ENCODE data around the gene HSF2. TPM values are rescaled to one million over a fixed set of nuclear protein-coding genes. Genes with fewer than 3 reads are reported as not detected.

HSF2 gene
- total and polyA plus RNA-seq, 2 donors (not counting 1 experiment from before 2014, with no cell fraction given), result 10.6 to 10.8 TPM

DNA sequence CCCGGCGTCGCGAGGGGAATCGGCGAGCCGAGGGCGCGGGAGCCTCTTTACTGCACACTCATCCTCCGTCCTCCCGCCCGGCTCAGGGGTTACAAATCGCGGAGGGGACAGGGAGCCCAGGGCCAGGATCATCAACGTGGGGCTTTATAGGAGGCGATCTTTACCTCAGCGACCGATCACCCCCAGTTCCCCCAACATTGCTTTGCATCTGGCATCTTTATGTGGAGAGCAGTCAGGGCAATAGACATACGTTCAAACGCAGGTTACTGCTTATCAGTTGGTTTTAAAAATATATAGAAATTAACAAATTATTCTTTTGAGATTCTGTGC lies 634 bp downstream of the HSF2 start:
- H3K27me3 Mint-ChIP-seq, result no peaks in the 10 kb centered on the region
- H3K27me3 ChIP-seq (replicated peaks in 1 of 4; ENCODE audit: control extremely low read depth in 1 of 4, control insufficient read depth in 3 of 4, insufficient read depth in 4 of 4, low read length in 3 of 4), result no peaks in the 10 kb centered on the region
- POLR2A ChIA-PET, result interaction anchor here (1.1 to 1.4 kb wide), 2 partner anchors 71 to 72 kb away, joined by 3 to 4 read pairs; partner anchors contain the start of gene SERINC1
- peak overlapping the region; percentile 80 to 98 (median 94) for H3K4me3 ChIP-seq (ENCODE audit: control extremely low read depth in 1 of 5, extremely low read depth in 1 of 5, insufficient read depth in 1 of 5, low read depth in 2 of 5, low read length in 4 of 5)
- no peak for ATAC-seq (ENCODE audit: low read depth)
- H3K4me1 ChIP-seq (ENCODE audit: control insufficient read depth in 2 of 2, insufficient read depth in 2 of 2, low read length in 2 of 2), result peaks cover 12 to 13% of the 10 kb centered on the region in 2 donors
- TF ChIP-seq, protein P1, sequence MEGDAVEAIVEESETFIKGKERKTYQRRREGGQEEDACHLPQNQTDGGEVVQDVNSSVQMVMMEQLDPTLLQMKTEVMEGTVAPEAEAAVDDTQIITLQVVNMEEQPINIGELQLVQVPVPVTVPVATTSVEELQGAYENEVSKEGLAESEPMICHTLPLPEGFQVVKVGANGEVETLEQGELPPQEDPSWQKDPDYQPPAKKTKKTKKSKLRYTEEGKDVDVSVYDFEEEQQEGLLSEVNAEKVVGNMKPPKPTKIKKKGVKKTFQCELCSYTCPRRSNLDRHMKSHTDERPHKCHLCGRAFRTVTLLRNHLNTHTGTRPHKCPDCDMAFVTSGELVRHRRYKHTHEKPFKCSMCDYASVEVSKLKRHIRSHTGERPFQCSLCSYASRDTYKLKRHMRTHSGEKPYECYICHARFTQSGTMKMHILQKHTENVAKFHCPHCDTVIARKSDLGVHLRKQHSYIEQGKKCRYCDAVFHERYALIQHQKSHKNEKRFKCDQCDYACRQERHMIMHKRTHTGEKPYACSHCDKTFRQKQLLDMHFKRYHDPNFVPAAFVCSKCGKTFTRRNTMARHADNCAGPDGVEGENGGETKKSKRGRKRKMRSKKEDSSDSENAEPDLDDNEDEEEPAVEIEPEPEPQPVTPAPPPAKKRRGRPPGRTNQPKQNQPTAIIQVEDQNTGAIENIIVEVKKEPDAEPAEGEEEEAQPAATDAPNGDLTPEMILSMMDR (IDR thresholded peaks at IDR 0.05), result no peak
- no peak for TF ChIP-seq EZH2 (IDR thresholded peaks at IDR 0.05; ENCODE audit: borderline replicate concordance, insufficient read depth, low read depth, low read length, poor library complexity, severe bottlenecking)
- H3K4me1 Mint-ChIP-seq, result peaks cover 22% of the 10 kb centered on the region
- CTCF ChIA-PET, result interaction anchor here (1.4 kb wide), 1 partner anchor 131 kb away, joined by 5 read pairs; no protein-coding TSS in a partner anchor
- H3K36me3 ChIP-seq (replicated peaks in 1 of 2; ENCODE audit: control extremely low read depth in 1 of 2, control insufficient read depth in 1 of 2, extremely low read depth in 1 of 2, insufficient read depth in 2 of 2, low read length in 1 of 2), result no peaks in the 10 kb centered on the region
- no peaks in the 10 kb centered on the region for H4K20me1 ChIP-seq (ENCODE audit: control insufficient read depth, insufficient read depth, low read length, poor library complexity, severe bottlenecking)
- peak overlapping the region; percentile 88 for H3K9ac ChIP-seq (ENCODE audit: low read length)
- H3K9me3 ChIP-seq (ENCODE audit: control extremely low read depth in 1 of 3, control insufficient read depth in 2 of 3, insufficient read depth in 1 of 3, low read length in 2 of 3), result no peaks in the 10 kb centered on the region
- intact Hi-C loops (cut with micrococcal nuclease), result no loop called here
- H3K27ac Mint-ChIP-seq, result peak overlapping the region; percentile 88
- H2AFZ ChIP-seq (ENCODE audit: insufficient read depth, low read depth, low read length, poor library complexity, severe bottlenecking), result peak overlapping the region; percentile 99
- H3K4me2 ChIP-seq (replicated peaks; ENCODE audit: low read depth, low read length, poor library complexity, severe bottlenecking), result peak overlapping the region; percentile 90
- WGBS (ENCODE audit: insufficient coverage), result 0% methylated on average over 14 of the region's 20 CpGs
- DNase-seq, result no peak
- no peaks in the 10 kb centered on the region for H3K9me3 Mint-ChIP-seq (ENCODE audit: insufficient read depth)
- peaks cover 45% of the 10 kb centered on the region for H3K79me2 ChIP-seq (ENCODE audit: control insufficient read depth, insufficient read depth, low read length)
- peak overlapping the region in 1 of 2 donors; percentile 80 for H3K27ac ChIP-seq (ENCODE audit: low read length in 2 of 2)
- peak overlapping the region; percentile 97 for H3K4me3 Mint-ChIP-seq

- H3K9me3 Mint-ChIP-seq (ENCODE audit: insufficient read depth), result no peaks in the 10 kb centered on the region
- H3K4me1 ChIP-seq (ENCODE audit: control insufficient read depth in 2 of 2, insufficient read depth in 2 of 2, low read length in 2 of 2), result peaks cover 12 to 13% of the 10 kb centered on the region in 2 donors
- no peaks in the 10 kb centered on the region for H3K36me3 ChIP-seq (replicated peaks in 1 of 2; ENCODE audit: control extremely low read depth in 1 of 2, control insufficient read depth in 1 of 2, extremely low read depth in 1 of 2, insufficient read depth in 2 of 2, low read length in 1 of 2)
- H3K9me3 ChIP-seq (ENCODE audit: control extremely low read depth in 1 of 3, control insufficient read depth in 2 of 3, insufficient read depth in 1 of 3, low read length in 2 of 3), result no peaks in the 10 kb centered on the region
- peak overlapping the region; percentile 97 for H3K4me3 Mint-ChIP-seq
- DNase-seq (peak; percentile 7), ATAC-seq (ENCODE audit: low read depth) (no peak)
- ChIA-PET POLR2A (no interaction called here), CTCF (interaction anchor here (1.4 kb wide), 1 partner anchor 16 kb away, joined by 3 read pairs; no protein-coding TSS in a partner anchor)
- peaks cover 22% of the 10 kb centered on the region for H3K4me1 Mint-ChIP-seq
- peak overlapping the region; percentile 99 for H2AFZ ChIP-seq (ENCODE audit: insufficient read depth, low read depth, low read length, poor library complexity, severe bottlenecking)
- no peaks in the 10 kb centered on the region for H3K27me3 Mint-ChIP-seq
- peak overlapping the region in 1 of 2 donors; percentile 80 for H3K27ac ChIP-seq (ENCODE audit: low read length in 2 of 2)
- peak overlapping the region; percentile 90 for H3K4me2 ChIP-seq (replicated peaks; ENCODE audit: low read depth, low read length, poor library complexity, severe bottlenecking)
- peak overlapping the region; percentile 88 for H3K27ac Mint-ChIP-seq
- H3K4me3 ChIP-seq (ENCODE audit: control extremely low read depth in 1 of 5, extremely low read depth in 1 of 5, insufficient read depth in 1 of 5, low read depth in 2 of 5, low read length in 4 of 5), result peak overlapping the region; percentile 80 to 98 (median 94)
- H4K20me1 ChIP-seq (ENCODE audit: control insufficient read depth, insufficient read depth, low read length, poor library complexity, severe bottlenecking), result no peaks in the 10 kb centered on the region
- TF ChIP-seq, protein P1 (IDR thresholded peaks at IDR 0.05), result no peak
- TF ChIP-seq EZH2 (IDR thresholded peaks at IDR 0.05; ENCODE audit: borderline replicate concordance, insufficient read depth, low read depth, low read length, poor library complexity, severe bottlenecking), result no peak
- no CpG with 5 or more reads among the region's 4 CpGs for WGBS (ENCODE audit: insufficient coverage)
- H3K9ac ChIP-seq (ENCODE audit: low read length), result peak overlapping the region; percentile 88
- H3K27me3 ChIP-seq (replicated peaks in 1 of 4; ENCODE audit: control extremely low read depth in 1 of 4, control insufficient read depth in 3 of 4, insufficient read depth in 4 of 4, low read length in 3 of 4), result no peaks in the 10 kb centered on the region
- peaks cover 49% of the 10 kb centered on the region for H3K79me2 ChIP-seq (ENCODE audit: control insufficient read depth, insufficient read depth, low read length)
- intact Hi-C loops (cut with micrococcal nuclease), result no loop called here
Measured at GRCh38 chr6:122400462-122401089, 1.1 kb downstream of the HSF2 start.

Measured in B cell (primary cell).